HepG2 (cell line): Measurements from ENCODE around the gene THAP6. TPM values are rescaled to one million over a fixed set of nuclear protein-coding genes. Genes with fewer than 3 reads are reported as not detected.

Experiments
- ATAC-seq: fragments of 200-7000 bp; cut with Tn5 transposase; 3 replicates; pipeline ENCODE4 v1.9.1; 2020; ENCODE audit warnings: mild to moderate bottlenecking, moderate library complexity
- BruUV-seq: library from RNA; stranded (reverse); fragments of 400-500 nt; replicated peaks from 2 replicates; lab custom pipeline; 2021; lab: Mats Ljungman, UMichigan
- CTCF ChIA-PET: fragments of 300-600 bp; formaldehyde crosslinking; extraction: SDS; loops from one replicate; lab custom pipeline; 2021; ENCODE audit warnings: low total read pairs, inconsistent platforms, low intra/inter-chr PET ratio; lab: Yijun Ruan, JAX
- POLR2A ChIA-PET: fragments of 350-600 bp; sonication (Branson Sonifier 250); formaldehyde crosslinking; loops from one replicate; lab custom pipeline; 2020; ENCODE audit warnings: antibody characterized with exemption, inconsistent platforms; lab: Yijun Ruan, JAX
- DNase-seq: peaks from one replicate; pipeline ENCODE4 v3.0.0-alpha.2; 2015; ENCODE audit warnings: low spot score
- FAIRE-seq: peaks from 3 replicates; lab custom pipeline; 2011; peaks lifted over from hg19 to GRCh38; lab: Jason Lieb, UNC
- H2AFZ ChIP-seq: one replicate; pipeline ENCODE4 v1.6.1; 2011; ENCODE audit warnings: low read length, inconsistent platforms
- H3K27ac ChIP-seq: fragments of 300-600 bp; 3 replicates; pipeline ENCODE4 v1.8.0; 2011; ENCODE audit warnings: mixed run types, mild to moderate bottlenecking, mixed read lengths, low read length, inconsistent platforms; ENCODE audit not compliant: insufficient read depth; ENCODE audit errors: extremely low read length
- H3K27me3 ChIP-seq, 2 experiments: fragments of 200-600 bp in 1 of 2; 2 replicates in 1 of 2; 3 replicates in 1 of 2; pipeline versions ENCODE4 v1.6.0 to v1.8.0; 2011; ENCODE audit warnings: low read length in 2 of 2, mild to moderate bottlenecking in 2 of 2, moderate library complexity in 2 of 2, inconsistent platforms in 1 of 2; ENCODE audit not compliant: insufficient read depth in 2 of 2, control insufficient read depth in 1 of 2
- H3K36me3 ChIP-seq, 2 experiments: fragments of 200-600 bp in 1 of 2; replicated peaks in 1 of 2; 2 replicates in 1 of 2; 3 replicates in 1 of 2; pipeline versions ENCODE4 v1.5.1 to v1.8.0; 2011; ENCODE audit warnings: low read length in 2 of 2, inconsistent platforms in 1 of 2; ENCODE audit not compliant: insufficient read depth in 2 of 2, control insufficient read depth in 1 of 2
- H3K4me1 ChIP-seq: 2 replicates; pipeline ENCODE4 v1.5.1; 2012; ENCODE audit warnings: low read length, inconsistent platforms; ENCODE audit not compliant: insufficient read depth
- H3K4me2 ChIP-seq: 2 replicates; pipeline ENCODE4 v1.6.0; 2011; ENCODE audit warnings: low read depth, low read length, inconsistent platforms
- H3K4me3 ChIP-seq, 3 experiments: fragments of 200-600 bp in 1 of 3; sonication (generic), shearing (Covaris generic) in 1 of 3; replicated peaks in 1 of 3; 2 replicates each; pipeline ENCODE4 v1.5.1; 2011 to 2016; ENCODE audit warnings: low read length in 3 of 3, inconsistent platforms in 2 of 3, low read depth in 2 of 3, mild to moderate bottlenecking in 2 of 3, control low read depth in 1 of 3, mixed read lengths in 1 of 3; ENCODE audit not compliant: insufficient read depth in 1 of 3
- H3K79me2 ChIP-seq: one replicate; pipeline ENCODE4 v1.6.1; 2011; ENCODE audit warnings: low read length, inconsistent platforms; ENCODE audit not compliant: insufficient read depth
- H3K9ac ChIP-seq: 2 replicates; pipeline ENCODE4 v1.6.0; 2011; ENCODE audit warnings: mild to moderate bottlenecking, low read depth, low read length, inconsistent platforms; ENCODE audit not compliant: insufficient read depth
- H3K9me3 ChIP-seq: 2 replicates; pipeline ENCODE4 v1.5.1; 2012; ENCODE audit warnings: mild to moderate bottlenecking, low read length
- H4K20me1 ChIP-seq: 2 replicates; pipeline ENCODE4 v1.6.0; 2011; ENCODE audit warnings: inconsistent platforms, mild to moderate bottlenecking, low read length, moderate library complexity; ENCODE audit not compliant: insufficient read depth
- ATF7 ChIP-seq, 2 experiments: fragments of 450-650 bp in 1 of 2; sonication (generic) in 1 of 2; formaldehyde crosslinking in 1 of 2; IDR thresholded peaks; 2 replicates each; pipeline versions ENCODE4 v1.4.0 to v1.6.1; 2016 to 2020; ENCODE audit warnings: antibody characterized with exemption in 1 of 2, mild to moderate bottlenecking in 1 of 2, missing genetic modification reagents in 1 of 2
- ELF1 ChIP-seq: sonication (generic); formaldehyde crosslinking; IDR thresholded peaks from 2 replicates; pipeline ENCODE4 v1.4.0; 2020; ENCODE audit warnings: missing genetic modification reagents
- GLI4 ChIP-seq: sonication (generic); formaldehyde crosslinking; IDR thresholded peaks from 2 replicates; pipeline ENCODE4 v1.5.1; 2020; ENCODE audit warnings: missing genetic modification reagents, mild to moderate bottlenecking, moderate library complexity, borderline replicate concordance
- TERF1 ChIP-seq: sonication (generic); formaldehyde crosslinking; IDR thresholded peaks from 2 replicates; pipeline ENCODE4 v1.8.0; 2022; ENCODE audit warnings: mild to moderate bottlenecking, missing genetic modification reagents, moderate library complexity
- ZNF121 ChIP-seq: sonication (generic); formaldehyde crosslinking; IDR thresholded peaks from 2 replicates; pipeline ENCODE4 v1.5.0; 2020; ENCODE audit warnings: mild to moderate bottlenecking, missing genetic modification reagents
- WGBS: methylation state at CpG from one replicate; pipeline ENCODE4 v1.1.6; 2017; ENCODE audit warnings: low lambda C conversion rate; 5-methylcytosine and 5-hydroxymethylcytosine counted together
- in situ Hi-C: cut with HindIII; loops from 2 replicates; pipeline ENCODE4 v1.10.0; 2017; ENCODE audit warnings: low pct_unique_long_range_greater_than_20kb; ENCODE audit not compliant: extremely low pct_ligation_motif_present
- intact Hi-C: fragments of 100-400 bp; cut with micrococcal nuclease; formaldehyde crosslinking; loops from one replicate; pipeline ENCODE4 v1.10.0; 2022; ENCODE audit not compliant: unreplicated experiment
- polyA plus RNA-seq, 8 experiments: library from polyadenylated mRNA; depleted of rRNA in 3 of 8; stranded (reverse) in 7 of 8; unstranded in 1 of 8; fragments of >200 nt; fragmentation: Illumina TruSeq in 4 of 8; extraction: Trizol in 4 of 8; gene quantifications; 2 replicates each; pipeline versions ENCODE4 v1.2.1 to v1.2.3, GENCODE V29; 2011 to 2016; ENCODE audit warnings: low read depth in 4 of 8, missing spikeins in 1 of 8, mixed read lengths in 1 of 8; ENCODE audit not compliant: insufficient read depth in 1 of 8
- total RNA-seq, 5 experiments: library from RNA; depleted of rRNA; stranded (reverse); fragments of >200 nt; fragmentation: Illumina TruSeq; extraction: Trizol; gene quantifications; 2 replicates each; pipeline ENCODE4 v1.2.3, GENCODE V29; 2016; ENCODE audit warnings: low read depth in 1 of 5

Gene THAP6
- total and polyA plus RNA-seq, 2 of the 13 experiments (the other 11 are each of a cell fraction or from before 2014, with no cell fraction given), result 9.3 to 14.7 TPM

GRCh38 chr4:75498041-75498440 is 16.2 kb upstream of the THAP6 start (continued):
- no peak for TF ChIP-seq TERF1

GRCh38 chr4:75499900-75500299 is 14.4 kb upstream of the THAP6 start:
- BruUV-seq, result no TSS peak
- H3K27ac ChIP-seq, result no peak overlapping the region
- no peaks in the 10 kb centered on the region for H3K27me3 ChIP-seq
- H3K79me2 ChIP-seq, result no peaks in the 10 kb centered on the region
- POLR2A ChIA-PET, result no interaction called here
- no peak overlapping the region for H3K9ac ChIP-seq
- CTCF ChIA-PET, result no interaction called here
- no peak for ATAC-seq
- TF ChIP-seq GLI4 (CRISPR knock-in tag), result no peak
- peak; percentile 33; the same call in 1 of the 2 replicates for TF ChIP-seq ZNF121 (CRISPR knock-in tag)
- peaks cover 8% of the 10 kb centered on the region for H3K4me1 ChIP-seq
- no peak overlapping the region for H3K4me3 ChIP-seq
- no peaks in the 10 kb centered on the region for H4K20me1 ChIP-seq
- no peak for DNase-seq
- no peaks in the 10 kb centered on the region for H3K9me3 ChIP-seq
- no peak overlapping the region for H2AFZ ChIP-seq
- H3K4me2 ChIP-seq, result no peak overlapping the region
- FAIRE-seq, result no peak
- 98% methylated on average over 2 of the region's 2 CpGs for WGBS
- intact Hi-C loops (loop anchor here (10.0 kb wide), 1 partner anchor 625 kb away; no protein-coding TSS in a partner anchor), in situ Hi-C loops (loop anchor here (25.0 kb wide), 1 partner anchor 563 kb away; the partner anchor contains the start of gene PARM1)
- peaks cover 6 to 47% of the 10 kb centered on the region in 2 experiments for H3K36me3 ChIP-seq

- Histone ChIP-seq H3K9me3 (no peaks in the 10 kb centered on the region), H3K27ac (no peak overlapping the region), H3K9ac (no peak overlapping the region), H3K4me1 (peaks cover 32% of the 10 kb centered on the region), H3K4me3 (no peak overlapping the region), H3K4me2 (no peak overlapping the region), H3K27me3 (no peaks in the 10 kb centered on the region), H2AFZ (no peak overlapping the region), H4K20me1 (no peaks in the 10 kb centered on the region), H3K36me3 (peaks cover 1 to 34% of the 10 kb centered on the region in 2 experiments; a peak in 4 of 5 replicates), H3K79me2 (no peaks in the 10 kb centered on the region)
- intact Hi-C loops (no loop called here), in situ Hi-C loops (no loop called here)
- ChIA-PET CTCF (no interaction called here), POLR2A (no interaction called here)
- BruUV-seq, result no TSS peak
- FAIRE-seq (no peak), DNase-seq (no peak), ATAC-seq (no peak)
- 97% methylated on average over 2 of the region's 2 CpGs for WGBS
- TF ChIP-seq ELF1 (CRISPR knock-in tag) (no peak), ATF7 (IDR thresholded peaks at IDR 0.05) (0 out of 2 replicates have a peak, but pooled peaks have one; percentile 29), ATF7 (CRISPR knock-in tag; IDR thresholded peaks at IDR 0.05) (no peak)
Measured at GRCh38 chr4:75502671-75503070, 11.6 kb upstream of the THAP6 start.
